Measurements from ENCODE around the gene SHISA5. TPM values are rescaled to one million over a fixed set of nuclear protein-coding genes. Genes with fewer than 3 reads are reported as not detected.

The SHISA5 gene
- total and polyA plus RNA-seq, 2 donors (not counting 1 experiment from before 2014, with no cell fraction given) = 147 to 183 TPM

DNA sequence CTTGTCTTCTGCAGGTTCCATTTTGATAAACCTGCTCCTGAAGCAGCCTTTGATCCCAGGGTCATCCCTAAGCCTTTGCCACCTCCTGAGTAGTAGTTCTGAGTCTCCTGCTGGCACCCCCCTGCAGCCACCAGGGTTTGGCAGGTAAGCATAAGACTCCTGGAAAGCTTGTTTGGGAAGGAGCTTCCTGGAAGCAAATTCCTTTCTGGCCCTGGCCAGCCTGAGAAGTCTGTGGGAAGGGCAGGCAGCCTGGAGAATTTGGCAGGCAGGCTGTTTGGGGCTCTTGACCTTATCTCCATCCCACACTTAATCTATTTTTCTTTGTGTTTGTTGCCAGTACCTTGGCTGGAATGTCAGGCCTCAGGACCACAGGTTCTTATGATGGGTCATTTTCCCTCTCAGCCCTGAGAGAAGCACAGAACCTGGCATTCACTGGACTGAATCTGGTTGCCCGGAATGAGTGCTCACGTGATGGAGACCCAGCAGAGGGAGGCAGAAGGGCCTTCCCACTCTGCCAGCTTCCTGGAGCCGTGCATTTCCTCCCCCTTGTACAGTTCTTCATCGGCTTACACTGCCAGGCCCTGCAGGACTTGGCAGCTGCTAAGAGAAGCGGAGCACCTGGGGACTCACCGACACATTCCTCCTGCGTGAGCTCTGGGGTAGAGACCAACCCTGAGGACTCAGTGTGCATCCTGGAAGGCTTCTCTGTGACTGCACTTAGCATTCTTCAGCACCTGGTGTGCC is 44.0 kb downstream of the SHISA5 start:
- ChIA-PET POLR2A (no interaction called here), CTCF (interaction anchor here (1.0 to 4.4 kb wide), 3 partner anchors 24 to 59 kb away, joined by 4 to 29 read pairs (median 4); no protein-coding TSS in a partner anchor)
- Mint-ChIP-seq H3K27me3 (no peaks in the 10 kb centered on the region), H3K4me3 (no peak overlapping the region), H3K27ac (no peak overlapping the region), H3K9me3 (ENCODE audit: insufficient read depth) (no peaks in the 10 kb centered on the region), H3K4me1 (no peaks in the 10 kb centered on the region)
- TF ChIP-seq, protein P1, sequence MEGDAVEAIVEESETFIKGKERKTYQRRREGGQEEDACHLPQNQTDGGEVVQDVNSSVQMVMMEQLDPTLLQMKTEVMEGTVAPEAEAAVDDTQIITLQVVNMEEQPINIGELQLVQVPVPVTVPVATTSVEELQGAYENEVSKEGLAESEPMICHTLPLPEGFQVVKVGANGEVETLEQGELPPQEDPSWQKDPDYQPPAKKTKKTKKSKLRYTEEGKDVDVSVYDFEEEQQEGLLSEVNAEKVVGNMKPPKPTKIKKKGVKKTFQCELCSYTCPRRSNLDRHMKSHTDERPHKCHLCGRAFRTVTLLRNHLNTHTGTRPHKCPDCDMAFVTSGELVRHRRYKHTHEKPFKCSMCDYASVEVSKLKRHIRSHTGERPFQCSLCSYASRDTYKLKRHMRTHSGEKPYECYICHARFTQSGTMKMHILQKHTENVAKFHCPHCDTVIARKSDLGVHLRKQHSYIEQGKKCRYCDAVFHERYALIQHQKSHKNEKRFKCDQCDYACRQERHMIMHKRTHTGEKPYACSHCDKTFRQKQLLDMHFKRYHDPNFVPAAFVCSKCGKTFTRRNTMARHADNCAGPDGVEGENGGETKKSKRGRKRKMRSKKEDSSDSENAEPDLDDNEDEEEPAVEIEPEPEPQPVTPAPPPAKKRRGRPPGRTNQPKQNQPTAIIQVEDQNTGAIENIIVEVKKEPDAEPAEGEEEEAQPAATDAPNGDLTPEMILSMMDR (IDR thresholded peaks at IDR 0.05) = no peak
- TF ChIP-seq EZH2 (IDR thresholded peaks at IDR 0.05; ENCODE audit: borderline replicate concordance, insufficient read depth, low read depth, low read length, poor library complexity, severe bottlenecking) = no peak
- no peaks in the 10 kb centered on the region for H3K4me1 ChIP-seq (ENCODE audit: control insufficient read depth in 2 of 2, insufficient read depth in 2 of 2, low read length in 2 of 2)
- peaks cover 3% of the 10 kb centered on the region for H3K79me2 ChIP-seq (ENCODE audit: control insufficient read depth, insufficient read depth, low read length)
- no peak overlapping the region for H3K4me3 ChIP-seq (ENCODE audit: control extremely low read depth in 1 of 5, extremely low read depth in 1 of 5, insufficient read depth in 1 of 5, low read depth in 2 of 5, low read length in 4 of 5)
- DNase-seq = no peak
- H2AFZ ChIP-seq (ENCODE audit: insufficient read depth, low read depth, low read length, poor library complexity, severe bottlenecking) = no peak overlapping the region
- H4K20me1 ChIP-seq (ENCODE audit: control insufficient read depth, insufficient read depth, low read length, poor library complexity, severe bottlenecking) = no peaks in the 10 kb centered on the region
- WGBS (ENCODE audit: insufficient coverage) = 96% methylated on average over 7 of the region's 7 CpGs
- H3K4me2 ChIP-seq (replicated peaks; ENCODE audit: low read depth, low read length, poor library complexity, severe bottlenecking) = no peak overlapping the region
- intact Hi-C loops (cut with micrococcal nuclease) = loop anchor here (10.0 kb wide), 1 partner anchor 225 kb away; the partner anchor contains the start of gene NCKIPSD
- ATAC-seq (ENCODE audit: low read depth) = no peak
- no peak overlapping the region for H3K27ac ChIP-seq (ENCODE audit: low read length in 2 of 2)
- H3K27me3 ChIP-seq (replicated peaks in 1 of 4; ENCODE audit: control extremely low read depth in 1 of 4, control insufficient read depth in 3 of 4, insufficient read depth in 4 of 4, low read length in 3 of 4) = no peaks in the 10 kb centered on the region
- H3K9ac ChIP-seq (ENCODE audit: low read length) = no peak overlapping the region
- H3K36me3 ChIP-seq (replicated peaks in 1 of 2; ENCODE audit: control extremely low read depth in 1 of 2, control insufficient read depth in 1 of 2, extremely low read depth in 1 of 2, insufficient read depth in 2 of 2, low read length in 1 of 2) = peaks cover 6 to 32% of the 10 kb centered on the region in 2 experiments
- no peaks in the 10 kb centered on the region for H3K9me3 ChIP-seq (ENCODE audit: control extremely low read depth in 1 of 3, control insufficient read depth in 2 of 3, insufficient read depth in 1 of 3, low read length in 2 of 3)

DNA sequence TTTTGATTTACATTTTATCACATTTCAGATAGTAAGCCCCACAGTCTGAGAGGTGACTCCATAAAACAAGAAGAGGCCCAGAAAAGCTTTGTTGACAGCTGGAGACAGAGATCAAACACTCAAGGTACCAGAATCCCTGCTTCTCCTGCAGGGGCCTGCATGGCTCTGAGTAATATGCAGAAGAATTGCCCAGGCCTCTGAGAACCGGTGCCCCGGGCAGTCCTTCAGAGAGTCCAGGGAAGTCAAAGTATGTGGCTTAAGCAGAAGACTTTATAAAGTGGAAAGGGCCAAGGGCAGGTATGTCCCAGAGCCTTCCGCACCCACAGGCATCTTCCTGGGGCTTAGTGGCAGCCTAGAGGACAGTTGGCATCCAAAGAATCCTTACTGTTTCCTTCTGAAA is 44.6 kb downstream of the SHISA5 start:
- intact Hi-C loops (cut with micrococcal nuclease) = no loop called here
- Histone ChIP-seq H3K27ac (ENCODE audit: low read length in 2 of 2) (no peak overlapping the region), H4K20me1 (ENCODE audit: control insufficient read depth, insufficient read depth, low read length, poor library complexity, severe bottlenecking) (no peaks in the 10 kb centered on the region), H3K4me1 (ENCODE audit: control insufficient read depth in 2 of 2, insufficient read depth in 2 of 2, low read length in 2 of 2) (no peaks in the 10 kb centered on the region), H3K79me2 (ENCODE audit: control insufficient read depth, insufficient read depth, low read length) (no peaks in the 10 kb centered on the region), H3K4me2 (replicated peaks; ENCODE audit: low read depth, low read length, poor library complexity, severe bottlenecking) (no peak overlapping the region), H3K9ac (ENCODE audit: low read length) (no peak overlapping the region), H3K36me3 (replicated peaks in 1 of 2; ENCODE audit: control extremely low read depth in 1 of 2, control insufficient read depth in 1 of 2, extremely low read depth in 1 of 2, insufficient read depth in 2 of 2, low read length in 1 of 2) (peaks cover 7 to 36% of the 10 kb centered on the region in 2 experiments), H3K27me3 (replicated peaks in 1 of 4; ENCODE audit: control extremely low read depth in 1 of 4, control insufficient read depth in 3 of 4, insufficient read depth in 4 of 4, low read length in 3 of 4) (no peaks in the 10 kb centered on the region), H2AFZ (ENCODE audit: insufficient read depth, low read depth, low read length, poor library complexity, severe bottlenecking) (no peak overlapping the region), H3K9me3 (ENCODE audit: control extremely low read depth in 1 of 3, control insufficient read depth in 2 of 3, insufficient read depth in 1 of 3, low read length in 2 of 3) (no peaks in the 10 kb centered on the region), H3K4me3 (ENCODE audit: control extremely low read depth in 1 of 5, extremely low read depth in 1 of 5, insufficient read depth in 1 of 5, low read depth in 2 of 5, low read length in 4 of 5) (no peak overlapping the region)
- DNase-seq = no peak
- no peak for ATAC-seq (ENCODE audit: low read depth)
- ChIA-PET POLR2A (interaction anchor here (1.1 kb wide), 1 partner anchor 13 kb away, joined by 5 read pairs; no protein-coding TSS in a partner anchor), CTCF (interaction anchor here (1.3 to 4.4 kb wide), 3 partner anchors 14 to 58 kb away, joined by 3 to 29 read pairs (median 4); no protein-coding TSS in a partner anchor)
- no peak for TF ChIP-seq EZH2 (IDR thresholded peaks at IDR 0.05; ENCODE audit: borderline replicate concordance, insufficient read depth, low read depth, low read length, poor library complexity, severe bottlenecking)
- TF ChIP-seq, protein P1 (IDR thresholded peaks at IDR 0.05) = no peak
- Mint-ChIP-seq H3K9me3 (ENCODE audit: insufficient read depth) (no peaks in the 10 kb centered on the region), H3K27ac (no peak overlapping the region), H3K4me3 (no peak overlapping the region), H3K4me1 (no peaks in the 10 kb centered on the region), H3K27me3 (no peaks in the 10 kb centered on the region)
- WGBS (ENCODE audit: insufficient coverage) = 96% methylated on average over 3 of the region's 3 CpGs

Measured in B cell (primary cell).